GM23248 (cell line): ENCODE results near the gene ZNF862.

Experiments
- EZH2 ChIP-seq: fragments of 200-600 bp; sonication (generic); IDR thresholded peaks from 2 replicates; pipeline ENCODE4 v1.6.1; 2018; ENCODE audit warnings: antibody characterized with exemption, mild to moderate bottlenecking; ENCODE audit not compliant: insufficient read depth, poor library complexity, severe bottlenecking
- EZH2phosphoT487 ChIP-seq: fragments of 200-600 bp; sonication (generic); IDR thresholded peaks from 2 replicates; pipeline ENCODE4 v1.6.1; 2018; ENCODE audit warnings: antibody characterized with exemption, moderate library complexity, mild to moderate bottlenecking, low read depth; ENCODE audit not compliant: insufficient read depth

DNA sequence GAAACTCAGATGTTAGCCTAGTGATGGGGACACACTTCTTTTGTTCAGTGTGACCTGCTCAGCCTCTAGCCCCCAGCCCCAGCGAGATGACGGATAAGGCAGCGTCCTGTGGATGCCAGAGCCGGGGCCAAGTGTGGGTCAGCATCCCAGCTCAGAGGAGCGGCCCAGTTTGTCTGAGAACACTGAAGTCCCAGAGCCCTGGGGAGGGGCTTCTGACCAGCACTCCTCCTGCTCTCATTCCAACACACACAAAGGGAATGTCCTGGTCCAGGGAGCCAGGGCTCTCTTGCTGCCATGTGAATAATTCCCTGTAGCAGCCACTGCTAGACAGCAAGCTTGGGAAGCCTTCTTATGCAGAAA lies 31.1 kb downstream of the ZNF862 start:
- TF ChIP-seq EZH2phosphoT487 = no peak
- no peak for TF ChIP-seq EZH2
